MCF 10A (cell line): ENCODE measurements around the gene PCSK7. TPM values are rescaled to one million over a fixed set of nuclear protein-coding genes. Genes with fewer than 3 reads are reported as not detected.
"Not testable (repeated sequence)": the region's sequence is repeated elsewhere in the genome, so short reads cannot be mapped to it uniquely, and the experiment has no call there.

Experiments used
- BruUV-seq: library from RNA; stranded (reverse); fragments of 400-500 nt; replicated peaks from 2 replicates; lab custom pipeline; 2021; lab: Mats Ljungman, UMichigan
- CTCF ChIA-PET: fragments of 300-600 bp; sonication (Branson Sonifier 250); formaldehyde crosslinking; extraction: SDS; loops from one replicate; lab custom pipeline; 2021; ENCODE audit warnings: antibody characterized with exemption, inconsistent platforms; lab: Yijun Ruan, JAX
- POLR2A ChIA-PET: fragments of 300-600, 350-650 bp; sonication (Branson Sonifier 250); formaldehyde crosslinking; extraction: SDS; loops from one replicate; lab custom pipeline; 2020; ENCODE audit warnings: antibody characterized with exemption, inconsistent platforms; lab: Yijun Ruan, JAX
- DNase-seq: peaks from one replicate; pipeline ENCODE4 v3.0.0-alpha.2; 2018; ENCODE audit not compliant: unreplicated experiment
- H3K27ac Mint-ChIP-seq: one replicate; pipeline ENCODE4 v1.8.0; 2022; ENCODE audit warnings: mild to moderate bottlenecking, low read depth, mixed read lengths; ENCODE audit not compliant: unreplicated experiment
- H3K27me3 Mint-ChIP-seq: one replicate; pipeline ENCODE4 v1.8.0; 2022; ENCODE audit warnings: mixed read lengths; ENCODE audit not compliant: insufficient read depth, unreplicated experiment
- H3K36me3 Mint-ChIP-seq: one replicate; pipeline ENCODE4 v1.8.0; 2022; ENCODE audit warnings: mild to moderate bottlenecking, moderate library complexity, mixed read lengths; ENCODE audit not compliant: insufficient read depth, unreplicated experiment
- H3K4me1 Mint-ChIP-seq: one replicate; pipeline ENCODE4 v1.8.0; 2022; ENCODE audit warnings: mixed read lengths; ENCODE audit not compliant: insufficient read depth, unreplicated experiment
- H3K4me3 Mint-ChIP-seq: one replicate; pipeline ENCODE4 v1.8.0; 2022; ENCODE audit warnings: mild to moderate bottlenecking, moderate library complexity, mixed read lengths; ENCODE audit not compliant: unreplicated experiment
- H3K9me3 Mint-ChIP-seq: one replicate; pipeline ENCODE4 v1.8.0; 2022; ENCODE audit warnings: mixed read lengths; ENCODE audit not compliant: unreplicated experiment
- CTCF ChIP-seq: fragments of 200-600 bp; IDR thresholded peaks from one replicate; pipeline ENCODE4 v1.8.0; 2022; ENCODE audit warnings: antibody characterized with exemption, mild to moderate bottlenecking; ENCODE audit not compliant: unreplicated experiment
- intact Hi-C: fragments of 100-400 bp; cut with micrococcal nuclease; formaldehyde crosslinking; loops from 2 replicates; pipeline ENCODE4 v1.14.1; 2022
- total RNA-seq: library from RNA; stranded (reverse); gene quantifications from 2 replicates; pipeline ENCODE4 v1.2.3, GENCODE V29; 2022

PCSK7 gene
- total RNA-seq, 1 experiment from 2014 or later = 58.6 TPM

- peaks cover 70% of the 10 kb centered on the region for H3K36me3 Mint-ChIP-seq
- H3K4me1 Mint-ChIP-seq = no peaks in the 10 kb centered on the region
- peak overlapping the region; percentile 80 for H3K27ac Mint-ChIP-seq
- no peaks in the 10 kb centered on the region for H3K9me3 Mint-ChIP-seq
- H3K4me3 Mint-ChIP-seq = no peak overlapping the region
- intact Hi-C loops = no loop called here
- ChIA-PET POLR2A (interaction anchor here (0.9 to 1.2 kb wide), 2 partner anchors 10 to 11 kb away, joined by 3 read pairs; no protein-coding TSS in a partner anchor), CTCF (interaction anchor here (0.6 to 3.2 kb wide), 6 partner anchors 12 to 334 kb away, joined by 3 to 19 read pairs (median 3); no protein-coding TSS in a partner anchor)
- H3K27me3 Mint-ChIP-seq = no peaks in the 10 kb centered on the region
- no peak for DNase-seq
- no TSS peak for BruUV-seq
- no peak for TF ChIP-seq CTCF
Measured at GRCh38 chr11:117214404-117215110, 17.3 kb downstream of the PCSK7 start.

GRCh38 chr11:117212697-117213355 is 19.0 kb downstream of the PCSK7 start:
- H3K27ac Mint-ChIP-seq = no peak overlapping the region
- no peaks in the 10 kb centered on the region for H3K4me1 Mint-ChIP-seq
- BruUV-seq = no TSS peak
- CTCF ChIA-PET = interaction anchor here (3.2 kb wide), 1 partner anchor 14 kb away, joined by 18 read pairs; no protein-coding TSS in a partner anchor
- H3K36me3 Mint-ChIP-seq = peaks cover 57% of the 10 kb centered on the region
- intact Hi-C loops = no loop called here
- DNase-seq = no peak
- no peaks in the 10 kb centered on the region for H3K27me3 Mint-ChIP-seq
- POLR2A ChIA-PET = interaction anchor here (1.0 kb wide), 1 partner anchor 15 kb away, joined by 3 read pairs; no protein-coding TSS in a partner anchor
- H3K9me3 Mint-ChIP-seq = no peaks in the 10 kb centered on the region
- TF ChIP-seq CTCF = no peak
- H3K4me3 Mint-ChIP-seq = no peak overlapping the region

- intact Hi-C loops = no loop called here
- no peak overlapping the region for H3K27ac Mint-ChIP-seq
- peaks cover 35% of the 10 kb centered on the region for H3K36me3 Mint-ChIP-seq
- no peaks in the 10 kb centered on the region for H3K4me1 Mint-ChIP-seq
- DNase-seq = no peak
- H3K4me3 Mint-ChIP-seq = no peak overlapping the region
- no peaks in the 10 kb centered on the region for H3K9me3 Mint-ChIP-seq
- no peak for TF ChIP-seq CTCF
- no TSS peak for BruUV-seq
- ChIA-PET POLR2A (no interaction called here), CTCF (interaction anchor here (0.6 to 3.2 kb wide), 3 partner anchors 11 to 32 kb away, joined by 3 to 18 read pairs (median 4); partner anchors contain the start of gene SIDT2)
- no peaks in the 10 kb centered on the region for H3K27me3 Mint-ChIP-seq
Measured at GRCh38 chr11:117210620-117211019, 21.3 kb downstream of the PCSK7 start.

- H3K4me1 Mint-ChIP-seq, H3K9me3 Mint-ChIP-seq, POLR2A ChIA-PET, H3K4me3 Mint-ChIP-seq, BruUV-seq, DNase-seq, H3K27ac Mint-ChIP-seq, H3K27me3 Mint-ChIP-seq: not testable (repeated sequence)
- CTCF ChIA-PET = interaction anchor here (0.5 to 0.8 kb wide), 2 partner anchors 35 to 1759 kb away, joined by 3 to 4 read pairs; no protein-coding TSS in a partner anchor
- H3K36me3 Mint-ChIP-seq = peaks cover 35% of the 10 kb centered on the region
- intact Hi-C loops = loop anchor here (5.0 kb wide), 1 partner anchor 77 kb away; no protein-coding TSS in a partner anchor
Measured at GRCh38 chr11:117209351-117210125, 22.3 kb downstream of the PCSK7 start.

GRCh38 chr11:117208710-117209109 is 23.2 kb downstream of the PCSK7 start:
- not testable (repeated sequence) for H3K27ac Mint-ChIP-seq
- CTCF ChIA-PET = interaction anchor here (0.5 kb wide), 1 partner anchor 1758 kb away, joined by 4 read pairs; no protein-coding TSS in a partner anchor
- intact Hi-C loops = loop anchor here (5.0 kb wide), 1 partner anchor 76 kb away; no protein-coding TSS in a partner anchor

GRCh38 chr11:117207481-117207880 is 24.4 kb downstream of the PCSK7 start:
- H3K27ac Mint-ChIP-seq, H3K4me1 Mint-ChIP-seq, POLR2A ChIA-PET, BruUV-seq, H3K4me3 Mint-ChIP-seq, CTCF ChIA-PET, DNase-seq, H3K27me3 Mint-ChIP-seq, H3K9me3 Mint-ChIP-seq: not testable (repeated sequence)
- H3K36me3 Mint-ChIP-seq = peaks cover 17% of the 10 kb centered on the region
- intact Hi-C loops = loop anchor here (5.0 kb wide), 1 partner anchor 75 kb away; no protein-coding TSS in a partner anchor

More at GRCh38 chr11:117208710-117209109, 23.2 kb downstream of the PCSK7 start:
- H3K4me1 Mint-ChIP-seq, H3K4me3 Mint-ChIP-seq, H3K9me3 Mint-ChIP-seq, H3K27me3 Mint-ChIP-seq, POLR2A ChIA-PET, BruUV-seq, DNase-seq: not testable (repeated sequence)
- H3K36me3 Mint-ChIP-seq = peaks cover 27% of the 10 kb centered on the region
